Measurements from ENCODE around the gene KCNJ14.
"Not testable (repeated sequence)": the region's sequence is repeated elsewhere in the genome, so short reads cannot be mapped to it uniquely, and the experiment has no call there.

The KCNJ14 gene

GRCh38 chr19:48487544-48487943, 32.2 kb downstream of the KCNJ14 start:
- no peak for DNase-seq (ENCODE audit: low spot score)
- in situ Hi-C loops (cut with MboI; ENCODE audit: low pct_unique_long_range_greater_than_20kb, low sequenced_read_pairs, unreplicated experiment): no loop called here
- no peak for TF ChIP-seq CTCF (IDR thresholded peaks at IDR 0.05; ENCODE audit: extremely low read depth, insufficient read depth, missing control alignments)

GRCh38 chr19:48487948-48488347, 32.6 kb downstream of the KCNJ14 start:
- DNase-seq (ENCODE audit: low spot score): no peak
- in situ Hi-C loops (cut with MboI; ENCODE audit: low pct_unique_long_range_greater_than_20kb, low sequenced_read_pairs, unreplicated experiment): no loop called here
- no peak for TF ChIP-seq CTCF (IDR thresholded peaks at IDR 0.05; ENCODE audit: extremely low read depth, insufficient read depth, missing control alignments)

- in situ Hi-C loops (cut with MboI; ENCODE audit: low pct_unique_long_range_greater_than_20kb, low sequenced_read_pairs, unreplicated experiment); DNase-seq (ENCODE audit: low spot score): not testable (repeated sequence)
Observed at GRCh38 chr19:48488478-48488877, 33.1 kb downstream of the KCNJ14 start.

- peak; percentile 91 for DNase-seq (ENCODE audit: low spot score)
- in situ Hi-C loops (cut with MboI; ENCODE audit: low pct_unique_long_range_greater_than_20kb, low sequenced_read_pairs, unreplicated experiment): no loop called here
- TF ChIP-seq CTCF (IDR thresholded peaks at IDR 0.05; ENCODE audit: extremely low read depth, insufficient read depth, missing control alignments): peak; percentile 90
Observed at GRCh38 chr19:48489608-48490216, 34.3 kb downstream of the KCNJ14 start.

GRCh38 chr19:48490981-48491792, 35.8 kb downstream of the KCNJ14 start:
- in situ Hi-C loops (cut with MboI; ENCODE audit: low pct_unique_long_range_greater_than_20kb, low sequenced_read_pairs, unreplicated experiment): no loop called here
- DNase-seq (ENCODE audit: low spot score): peak; percentile 96
- TF ChIP-seq CTCF (IDR thresholded peaks at IDR 0.05; ENCODE audit: extremely low read depth, insufficient read depth, missing control alignments): no peak

GRCh38 chr19:48491793-48492123, 36.4 kb downstream of the KCNJ14 start:
- in situ Hi-C loops (cut with MboI; ENCODE audit: low pct_unique_long_range_greater_than_20kb, low sequenced_read_pairs, unreplicated experiment): no loop called here
- no peak for DNase-seq (ENCODE audit: low spot score)
- TF ChIP-seq CTCF (IDR thresholded peaks at IDR 0.05; ENCODE audit: extremely low read depth, insufficient read depth, missing control alignments): no peak

GRCh38 chr19:48492925-48493717, 37.7 kb downstream of the KCNJ14 start:
- no peak for TF ChIP-seq CTCF (IDR thresholded peaks at IDR 0.05; ENCODE audit: extremely low read depth, insufficient read depth, missing control alignments)
- in situ Hi-C loops (cut with MboI; ENCODE audit: low pct_unique_long_range_greater_than_20kb, low sequenced_read_pairs, unreplicated experiment): no loop called here
- peak; percentile 98 for DNase-seq (ENCODE audit: low spot score)
